Frontal cortex (tissue), 4 donors: ENCODE data around the gene RIT2. TPM values are rescaled to one million over a fixed set of nuclear protein-coding genes. Genes with fewer than 3 reads are reported as not detected.
"Not testable (repeated sequence)": the region's sequence is repeated elsewhere in the genome, so short reads cannot be mapped to it uniquely, and the experiment has no call there.

Experiments used
- DNase-seq, 2 donors: peaks; one replicate each; pipeline ENCODE4 v3.0.0; 2012; ENCODE audit warnings: low spot score in 2 of 2
- FAIRE-seq: peaks from 2 replicates; lab custom pipeline; 2012; peaks lifted over from hg19 to GRCh38; lab: Jason Lieb, UNC
- total RNA-seq: library from RNA; depleted of rRNA; stranded (reverse); fragments of >200 nt; gene quantifications from one replicate; pipeline ENCODE4 v1.2.3, GENCODE V29; 2014
- donor health status: control.
- donor health status: control.
- donor health status: control.

Gene RIT2
- total RNA-seq, 1 donor from 2014 or later: 29.3 TPM

DNA sequence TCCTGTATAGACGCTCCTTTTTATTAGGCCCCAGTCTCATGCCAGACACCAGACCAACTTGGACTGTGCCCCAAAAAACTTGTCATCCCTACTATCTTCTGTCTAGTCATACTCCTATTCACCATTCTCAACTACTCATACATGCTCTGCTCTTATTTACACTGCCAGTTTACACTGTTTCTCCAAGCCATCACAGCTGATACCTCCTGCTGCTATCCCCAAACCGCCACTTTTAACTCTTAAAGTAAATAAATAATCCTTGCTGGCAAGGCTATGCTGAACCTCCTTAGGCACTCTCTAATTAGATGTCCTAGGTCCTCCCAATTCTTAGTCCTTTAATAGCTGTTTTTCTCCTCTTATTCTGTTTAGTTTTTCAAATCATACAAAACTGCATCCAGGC, 374.2 kb downstream of the RIT2 start:
- not testable (repeated sequence) for DNase-seq, FAIRE-seq

DNA sequence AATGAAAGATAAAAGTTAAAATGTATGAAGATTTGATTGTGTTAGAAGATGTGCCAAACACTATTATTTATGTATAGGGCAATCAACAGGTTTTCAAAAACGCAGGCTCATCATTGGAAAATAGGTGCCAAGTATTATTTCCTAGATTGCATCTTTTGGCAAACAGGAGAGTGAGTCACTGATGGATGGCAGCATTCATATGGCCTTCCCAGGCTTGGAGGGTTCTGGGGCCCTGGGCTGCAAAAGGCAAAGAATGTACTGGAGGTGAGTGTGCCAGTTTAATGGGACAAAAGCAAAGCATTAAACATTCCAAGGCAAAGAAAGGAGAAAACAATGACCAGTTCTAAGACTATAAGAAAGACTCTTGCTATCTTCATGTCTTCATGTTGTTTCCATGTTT, 379.4 kb downstream of the RIT2 start:
- no peak for FAIRE-seq
- DNase-seq: no peak

DNA sequence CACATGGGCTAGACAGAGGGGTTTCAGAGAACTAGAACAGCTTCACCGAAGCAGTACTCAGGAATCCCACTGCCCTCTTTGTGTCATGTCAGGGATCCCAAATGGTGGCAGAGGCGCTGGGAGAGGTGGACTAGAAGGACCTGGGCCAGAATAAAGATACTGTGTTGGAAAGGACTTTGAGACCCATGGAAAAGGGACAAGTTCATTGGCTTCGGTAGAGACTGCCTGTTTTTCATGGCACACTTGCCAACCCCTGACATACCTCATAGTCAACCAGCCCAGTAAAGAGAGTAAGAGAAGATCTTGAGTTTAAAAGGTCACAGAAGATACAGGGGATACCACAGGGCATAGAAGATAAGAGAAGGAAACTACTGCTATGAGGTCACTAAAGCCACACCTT, 381.0 kb downstream of the RIT2 start:
- no peak for FAIRE-seq
- no peak for DNase-seq

DNA sequence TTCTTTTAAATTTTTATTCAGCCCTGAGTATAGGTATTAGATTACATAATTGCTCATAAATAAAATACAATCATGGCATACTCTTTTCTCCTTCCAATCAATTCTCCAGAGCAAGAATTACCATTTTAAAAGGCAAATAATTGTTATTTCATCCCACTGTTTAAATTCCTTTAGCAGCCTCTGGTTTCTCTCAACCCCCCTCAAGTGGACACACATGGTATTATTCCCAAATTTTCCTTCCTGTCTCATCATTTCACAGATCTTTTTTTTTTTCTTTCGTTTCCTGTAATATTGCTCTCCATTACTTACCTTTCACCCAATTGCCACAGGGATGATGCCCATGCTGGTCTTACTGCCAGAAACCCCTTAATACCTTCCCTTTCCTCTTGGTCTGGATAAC, 385.2 kb downstream of the RIT2 start:
- FAIRE-seq (no peak), DNase-seq (no peak)

DNA sequence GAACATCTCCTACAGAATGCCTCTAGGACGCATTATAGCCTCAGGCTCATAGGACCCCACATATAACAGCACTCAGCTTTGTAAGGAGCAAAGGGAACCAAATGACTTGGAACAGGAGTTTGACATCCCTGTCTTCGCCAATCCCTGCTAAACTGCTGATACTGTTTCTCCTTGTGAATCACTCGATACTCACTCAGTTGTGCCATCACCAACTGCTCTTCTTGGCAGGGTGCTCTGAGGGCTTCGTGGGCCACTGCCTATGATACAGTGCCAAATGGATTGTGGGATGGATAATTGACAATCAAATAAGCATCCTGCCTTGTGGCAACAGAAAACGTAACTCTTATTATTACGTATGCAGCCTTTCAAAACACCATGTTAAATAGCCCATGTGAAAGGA, 396.3 kb downstream of the RIT2 start:
- FAIRE-seq (no peak), DNase-seq (no peak)

DNA sequence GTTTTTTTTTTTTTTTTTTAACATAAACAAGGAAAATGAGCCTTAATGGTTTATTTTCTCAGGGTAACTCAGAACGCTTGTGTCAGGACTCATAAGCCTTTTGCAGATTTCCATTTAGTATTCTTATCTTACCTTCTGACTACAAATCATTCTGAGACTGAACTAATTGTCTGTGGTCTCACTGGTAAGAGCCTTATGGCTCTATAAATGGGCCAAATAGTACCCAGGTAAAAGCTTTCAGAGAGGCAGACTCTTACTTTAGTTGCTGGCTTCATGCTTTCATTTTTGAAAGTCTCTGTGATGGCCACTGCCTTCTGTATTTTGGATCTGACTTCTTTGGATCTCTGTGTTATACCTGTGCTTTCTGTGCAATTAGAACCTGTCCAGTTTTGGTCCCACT, 403.4 kb downstream of the RIT2 start:
- no peak for FAIRE-seq

DNA sequence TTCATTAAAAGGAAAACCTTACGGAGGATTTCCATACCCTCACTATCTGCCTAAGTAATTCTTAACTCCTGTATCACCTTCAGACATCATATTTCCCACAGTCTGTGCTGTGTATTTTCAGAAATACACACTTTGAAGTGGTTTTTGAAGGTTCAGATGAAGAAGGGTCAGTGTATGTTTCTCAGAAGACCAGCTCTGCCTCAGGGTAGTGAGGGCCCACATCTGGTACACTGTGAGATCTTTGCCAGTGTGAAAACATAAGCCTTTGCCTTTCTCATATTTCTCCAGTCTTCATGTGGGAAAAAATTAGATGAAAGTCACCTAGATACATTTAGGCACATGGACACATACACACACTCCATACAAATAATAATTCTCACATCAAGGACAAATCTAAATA, 408.4 kb downstream of the RIT2 start:
- FAIRE-seq: no peak
- no peak for DNase-seq

More for the DNA sequence above, 403.4 kb downstream of the RIT2 start:
- no peak for DNase-seq

DNA sequence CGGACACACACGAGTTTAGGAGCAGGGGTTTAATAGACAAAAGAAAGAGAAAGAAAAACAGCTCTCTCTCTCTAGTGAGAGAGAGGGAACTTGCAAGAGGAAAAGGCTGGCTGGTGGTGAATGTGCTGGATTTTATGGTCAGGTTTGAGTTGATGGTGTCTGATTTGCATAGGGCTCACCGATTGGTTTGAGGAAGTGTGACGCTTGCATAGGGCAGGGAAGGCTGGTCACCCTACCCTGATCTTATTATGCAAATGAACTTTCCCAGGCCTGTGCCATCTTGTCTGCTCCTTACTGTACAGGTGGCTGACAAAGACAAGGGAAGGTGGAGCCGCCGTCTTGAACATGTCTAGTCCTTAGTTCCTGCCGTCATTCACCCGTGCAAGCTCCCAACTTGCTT, 408.9 kb downstream of the RIT2 start:
- no peak for DNase-seq

DNA sequence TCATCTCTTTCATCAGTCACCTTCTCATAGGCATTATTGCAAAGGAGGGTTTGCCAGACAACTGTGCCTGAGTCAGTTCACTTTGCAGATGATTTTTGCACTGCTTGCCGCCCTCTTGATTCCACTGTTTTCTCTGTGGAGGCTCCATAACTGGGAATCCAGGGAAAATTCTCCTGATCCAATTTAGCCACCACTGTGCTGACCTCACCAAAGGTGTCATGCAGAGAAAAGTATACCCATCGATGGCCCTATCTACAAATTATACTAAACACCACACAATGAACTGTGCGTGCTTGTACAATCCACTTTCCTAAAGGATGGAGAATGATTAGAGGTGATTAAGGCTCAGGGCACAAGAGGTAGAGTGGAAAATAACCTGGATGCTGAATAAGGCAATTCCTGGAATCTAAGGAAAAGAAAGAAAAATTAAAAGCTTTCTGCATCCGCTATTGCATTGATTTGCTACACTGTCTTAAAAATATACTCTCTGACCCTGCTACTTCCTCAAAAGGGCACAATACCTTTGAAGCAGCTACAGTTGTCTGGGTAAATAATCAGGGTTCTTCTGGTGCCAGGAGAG, 409.4 kb downstream of the RIT2 start:
- no peak for DNase-seq
- FAIRE-seq: no peak

More for the DNA sequence above, 408.9 kb downstream of the RIT2 start:
- no peak for FAIRE-seq

Other genes starting within 250 kb of the RIT2 start
- 746 TPM for gene SYT4, start 161.8 kb upstream of the RIT2 start, total RNA-seq